Sigmoid colon (tissue), 4 donors: Measurements from ENCODE around the gene ACADL.

ENCODE experiments used
- CTCF ChIP-seq, 4 experiments: fragments of 450-650 bp in 3 of 4; fragments of 200-600 bp in 1 of 4; IDR thresholded peaks; one replicate each; pipeline ENCODE4 v1.5.1; 2016 to 2019; ENCODE audit warnings: antibody characterized with exemption in 4 of 4, mild to moderate bottlenecking in 3 of 4, moderate library complexity in 2 of 4
- EP300 ChIP-seq, 4 donors: sonication (generic); formaldehyde crosslinking; IDR thresholded peaks; one replicate each; pipeline ENCODE4 v1.6.1; 2017; ENCODE audit warnings: antibody characterized with exemption in 4 of 4
- POLR2A ChIP-seq, 2 donors: fragments of 450-650 bp; IDR thresholded peaks; one replicate each; pipeline ENCODE4 v1.6.1; 2016; ENCODE audit warnings: antibody characterized with exemption in 2 of 2, mild to moderate bottlenecking in 2 of 2, moderate library complexity in 2 of 2
- POLR2AphosphoS5 ChIP-seq, 4 donors: sonication (generic); formaldehyde crosslinking; IDR thresholded peaks; one replicate each; pipeline ENCODE4 v1.6.1; 2017; ENCODE audit warnings: antibody characterized with exemption in 4 of 4

GRCh38 chr2:210158236-210158635 is 67.0 kb downstream of the ACADL start:
- TF ChIP-seq CTCF (IDR thresholded peaks at IDR 0.05): no peak
- no peak for TF ChIP-seq POLR2A (IDR thresholded peaks at IDR 0.05)
- no peak for TF ChIP-seq EP300 (IDR thresholded peaks at IDR 0.05)
- TF ChIP-seq POLR2AphosphoS5 (IDR thresholded peaks at IDR 0.05): no peak
